ENCODE data around the gene PRORP.
A peak's percentile ranks its signal among the peaks of the same experiment; 100 is the strongest.
"Not testable (repeated sequence)": the region's sequence is repeated elsewhere in the genome, so short reads cannot be mapped to it uniquely, and the experiment has no call there.

Gene PRORP

GRCh38 chr14:35140718-35141581 is 18.6 kb downstream of the PRORP start:
- DNase-seq = no peak

- DNase-seq = no peak
Observed at GRCh38 chr14:35144029-35144428, 21.7 kb downstream of the PRORP start.

- no peak for DNase-seq
Observed at GRCh38 chr14:35146711-35147149, 24.4 kb downstream of the PRORP start.

GRCh38 chr14:35147186-35147585 is 24.8 kb downstream of the PRORP start:
- no peak for DNase-seq

- DNase-seq = no peak
Observed at GRCh38 chr14:35147711-35148110, 25.4 kb downstream of the PRORP start.

GRCh38 chr14:35149239-35149638 is 26.9 kb downstream of the PRORP start:
- no peak for DNase-seq

GRCh38 chr14:35152531-35152930 is 30.2 kb downstream of the PRORP start:
- not testable (repeated sequence) for DNase-seq

GRCh38 chr14:35154016-35154415 is 31.7 kb downstream of the PRORP start:
- DNase-seq = no peak

GRCh38 chr14:35155962-35156361 is 33.6 kb downstream of the PRORP start:
- DNase-seq = no peak

- no peak for DNase-seq
Observed at GRCh38 chr14:35158491-35158890, 36.1 kb downstream of the PRORP start.

GRCh38 chr14:35158951-35159653 is 36.8 kb downstream of the PRORP start:
- DNase-seq = no peak

- peak; percentile 26 for DNase-seq
Observed at GRCh38 chr14:35159742-35160409, 37.5 kb downstream of the PRORP start.

- no peak for DNase-seq
Observed at GRCh38 chr14:35161231-35161630, 38.9 kb downstream of the PRORP start.

- no peak for DNase-seq
Observed at GRCh38 chr14:35163384-35163783, 41.0 kb downstream of the PRORP start.

- no peak for DNase-seq
Observed at GRCh38 chr14:35164849-35165248, 42.5 kb downstream of the PRORP start.

GRCh38 chr14:35167496-35167895 is 45.1 kb downstream of the PRORP start:
- no peak for DNase-seq
